NCI-H345 treated with DMSO at 0.1 percent for 48 hours (cell line): ENCODE measurements around the gene AGO3.
"Not testable (repeated sequence)": the region's sequence is repeated elsewhere in the genome, so short reads cannot be mapped to it uniquely, and the experiment has no call there.

Experiments used
- DNase-seq: peaks from one replicate; lab custom pipeline; 2025; ENCODE audit not compliant: unreplicated experiment; lab: John Stamatoyannopoulos, UW

Gene AGO3

GRCh38 chr1:36006941-36007500, 76.1 kb downstream of the AGO3 start:
- DNase-seq, result no peak

GRCh38 chr1:36007741-36008140, 76.8 kb downstream of the AGO3 start:
- DNase-seq, result no peak

- no peak for DNase-seq
Observed at GRCh38 chr1:36008546-36009197, 77.8 kb downstream of the AGO3 start.

- DNase-seq, result no peak
Observed at GRCh38 chr1:36014722-36015220, 83.9 kb downstream of the AGO3 start.

GRCh38 chr1:36016686-36017085, 85.8 kb downstream of the AGO3 start:
- no peak for DNase-seq

GRCh38 chr1:36023098-36023769, 92.3 kb downstream of the AGO3 start:
- DNase-seq, result no peak

GRCh38 chr1:36024024-36024423, 93.1 kb downstream of the AGO3 start:
- not testable (repeated sequence) for DNase-seq

- DNase-seq, result no peak
Observed at GRCh38 chr1:36024847-36025246, 93.9 kb downstream of the AGO3 start.

GRCh38 chr1:36027766-36028165, 96.9 kb downstream of the AGO3 start:
- DNase-seq, result no peak

- no peak for DNase-seq
Observed at GRCh38 chr1:36031441-36031840, 100.5 kb downstream of the AGO3 start.

- no peak for DNase-seq
Observed at GRCh38 chr1:36034692-36035091, 103.8 kb downstream of the AGO3 start.

- no peak for DNase-seq
Observed at GRCh38 chr1:36035154-36035553, 104.2 kb downstream of the AGO3 start.

- no peak for DNase-seq
Observed at GRCh38 chr1:36040238-36040637, 109.3 kb downstream of the AGO3 start.

- DNase-seq, result no peak
Observed at GRCh38 chr1:36051821-36052220, 120.9 kb downstream of the AGO3 start.

GRCh38 chr1:36053978-36054377, 123.1 kb downstream of the AGO3 start:
- no peak for DNase-seq

GRCh38 chr1:36055706-36056105, 124.8 kb downstream of the AGO3 start:
- DNase-seq, result no peak

GRCh38 chr1:36062315-36062714, 131.4 kb downstream of the AGO3 start:
- DNase-seq, result no peak

- no peak for DNase-seq
Observed at GRCh38 chr1:36067871-36068270, 137.0 kb downstream of the AGO3 start.

- DNase-seq, result no peak
Observed at GRCh38 chr1:36068866-36069265, 138.0 kb downstream of the AGO3 start.

- DNase-seq, result no peak
Observed at GRCh38 chr1:36070349-36070748, 139.4 kb downstream of the AGO3 start.

- no peak for DNase-seq
Observed at GRCh38 chr1:36076979-36077573, 146.2 kb downstream of the AGO3 start.

- DNase-seq, result no peak
Observed at GRCh38 chr1:36080236-36080635, 149.3 kb downstream of the AGO3 start.
